Measurements from ENCODE around the gene PKMYT1.

- no peak for TF ChIP-seq TAF1 (IDR thresholded peaks at IDR 0.05; ENCODE audit: low read depth, low read length)
- TF ChIP-seq POLR2A (IDR thresholded peaks at IDR 0.05; ENCODE audit: low read depth, low read length) = no peak
- no peak for TF ChIP-seq POLR2AphosphoS5 (IDR thresholded peaks at IDR 0.05; ENCODE audit: low read depth, low read length)
- no peak for TF ChIP-seq SPI1 (IDR thresholded peaks at IDR 0.05; ENCODE audit: low read depth, low read length)
- TF ChIP-seq PAX5 (IDR thresholded peaks at IDR 0.05; ENCODE audit: insufficient read depth, low read length, severe bottlenecking) = no peak
- TF ChIP-seq POU2F2 (IDR thresholded peaks at IDR 0.05; ENCODE audit: low read depth, low read length) = no peak
Observed at GRCh38 chr16:2954656-2955381, 25.4 kb downstream of the PKMYT1 start.

All from GM12891 (cell line).